Caco-2 (cell line): ENCODE results near the gene MRPL50. TPM values are rescaled to one million over a fixed set of nuclear protein-coding genes. Genes with fewer than 3 reads are reported as not detected.

Experiments
- BruUV-seq: library from RNA; stranded (reverse); fragments of 400-500 nt; replicated peaks from 2 replicates; lab custom pipeline; 2021; lab: Mats Ljungman, UMichigan
- CTCF ChIA-PET: fragments of 300-600 bp; sonication (Branson Sonifier 250); formaldehyde crosslinking; loops from one replicate; lab custom pipeline; 2022; ENCODE audit warnings: antibody characterized with exemption; lab: Charles Lee
- POLR2A ChIA-PET: fragments of 300-600 bp; sonication (Branson Sonifier 250); formaldehyde crosslinking; loops from one replicate; lab custom pipeline; 2022; ENCODE audit warnings: antibody characterized with exemption; lab: Charles Lee
- DNase-seq, 2 experiments: peaks; one replicate each; pipeline versions ENCODE4 v3.0.0 to v3.0.0-alpha.2; 2020 to 2022
- H3K27me3 ChIP-seq: replicated peaks from 2 replicates; pipeline ENCODE4 v1.6.0; 2011; ENCODE audit warnings: low read length; ENCODE audit not compliant: control insufficient read depth, insufficient read depth
- H3K36me3 ChIP-seq: 2 replicates; pipeline ENCODE4 v1.5.1; 2011; ENCODE audit warnings: low read length; ENCODE audit not compliant: control insufficient read depth, insufficient read depth
- H3K4me1 ChIP-seq: fragments of 250-450 bp; sonication (Bioruptor Pico); 2 replicates; pipeline ENCODE4 v1.5.1; 2020; ENCODE audit warnings: mild to moderate bottlenecking
- H3K4me3 ChIP-seq: 2 replicates; pipeline ENCODE4 v1.5.1; 2011; ENCODE audit warnings: low read depth, mild to moderate bottlenecking, control low read depth, low read length
- H3K9me3 ChIP-seq: fragments of 250-450 bp; sonication (Bioruptor Pico); 2 replicates; pipeline ENCODE4 v1.5.1; 2020; ENCODE audit warnings: mild to moderate bottlenecking, moderate library complexity
- H3K27ac Mint-ChIP-seq: one replicate; pipeline ENCODE4 v1.8.0; 2022; ENCODE audit warnings: mixed read lengths; ENCODE audit not compliant: unreplicated experiment
- H3K27me3 Mint-ChIP-seq: one replicate; pipeline ENCODE4 v1.8.0; 2022; ENCODE audit warnings: mixed read lengths; ENCODE audit not compliant: insufficient read depth, unreplicated experiment
- H3K36me3 Mint-ChIP-seq: one replicate; pipeline ENCODE4 v1.8.0; 2022; ENCODE audit warnings: mild to moderate bottlenecking, mixed read lengths; ENCODE audit not compliant: insufficient read depth, unreplicated experiment
- H3K4me1 Mint-ChIP-seq: one replicate; pipeline ENCODE4 v1.8.0; 2022; ENCODE audit warnings: low read depth, mixed read lengths; ENCODE audit not compliant: unreplicated experiment
- H3K4me3 Mint-ChIP-seq: one replicate; pipeline ENCODE4 v1.8.0; 2022; ENCODE audit warnings: mild to moderate bottlenecking, moderate library complexity, mixed read lengths; ENCODE audit not compliant: unreplicated experiment
- H3K9me3 Mint-ChIP-seq: one replicate; pipeline ENCODE4 v1.8.0; 2022; ENCODE audit warnings: mixed read lengths; ENCODE audit not compliant: unreplicated experiment
- CTCF ChIP-seq, 2 experiments: fragments of 200-600 bp in 1 of 2; IDR thresholded peaks; 1 replicate in 1 of 2; 2 replicates in 1 of 2; pipeline versions ENCODE4 v1.5.1 to v1.8.0; 2011 to 2022; ENCODE audit warnings: antibody characterized with exemption in 1 of 2, control low read depth in 1 of 2, inconsistent platforms in 1 of 2, low read depth in 1 of 2, low read length in 1 of 2, mild to moderate bottlenecking in 1 of 2, moderate library complexity in 1 of 2; ENCODE audit not compliant: insufficient read depth in 1 of 2, severe bottlenecking in 1 of 2, unreplicated experiment in 1 of 2
- intact Hi-C: fragments of 100-400 bp; cut with micrococcal nuclease; formaldehyde crosslinking; loops from one replicate; pipeline ENCODE4 v1.10.0; 2022; ENCODE audit not compliant: unreplicated experiment
- total RNA-seq: library from RNA; stranded (reverse); gene quantifications from 2 replicates; pipeline ENCODE4 v1.2.3, GENCODE V29; 2022

The MRPL50 gene
- total RNA-seq, 1 experiment from 2014 or later = 15.6 TPM

GRCh38 chr9:101399643-101399970 lies 1.2 kb upstream of the MRPL50 start:
- intact Hi-C loops = loop anchor here (2.0 kb wide), 1 partner anchor 49 kb away; no protein-coding TSS in a partner anchor
- peak overlapping the region; percentile 97 for H3K27ac Mint-ChIP-seq

GRCh38 chr9:101398930-101399642 lies 668 bp upstream of the MRPL50 start:
- BruUV-seq = no TSS peak
- CTCF ChIA-PET = interaction anchor here (0.7 to 1.4 kb wide), 3 partner anchors 10 to 60 kb away, joined by 4 to 11 read pairs (median 5); no protein-coding TSS in a partner anchor
- H3K36me3 ChIP-seq = peaks cover 2% of the 10 kb centered on the region; the same call in 1 of the 2 replicates

More at GRCh38 chr9:101399643-101399970, 1.2 kb upstream of the MRPL50 start:
- Mint-ChIP-seq H3K9me3 (peaks cover 42% of the 10 kb centered on the region), H3K36me3 (peaks cover 82% of the 10 kb centered on the region), H3K4me3 (peak overlapping the region; percentile 97), H3K27me3 (no peaks in the 10 kb centered on the region), H3K4me1 (peaks cover 19% of the 10 kb centered on the region)
- ChIA-PET CTCF (no interaction called here), POLR2A (no interaction called here)
- Histone ChIP-seq H3K4me1 (peaks cover 4% of the 10 kb centered on the region; the same call in 1 of the 2 replicates), H3K4me3 (peak overlapping the region; percentile 45), H3K9me3 (peaks cover 5% of the 10 kb centered on the region; the same call in 1 of the 2 replicates), H3K36me3 (0 out of 2 replicates have a peak, but pooled peaks cover 2% of the 10 kb centered on the region), H3K27me3 (no peaks in the 10 kb centered on the region)
- DNase-seq = no peak
- no TSS peak for BruUV-seq
- no peak for TF ChIP-seq CTCF (IDR thresholded peaks at IDR 0.05; ENCODE audit: insufficient read depth in 1 of 2, low read depth in 1 of 2, low read length in 1 of 2, severe bottlenecking in 1 of 2, unreplicated experiment in 1 of 2)

More at GRCh38 chr9:101398930-101399642, 668 bp upstream of the MRPL50 start:
- H3K4me3 ChIP-seq = peak overlapping the region; percentile 45
- H3K4me1 Mint-ChIP-seq = peaks cover 19% of the 10 kb centered on the region
- POLR2A ChIA-PET = interaction anchor here (0.7 to 1.0 kb wide), 6 partner anchors 10 to 135 kb away, joined by 3 to 13 read pairs (median 6); partner anchors contain the start of gene RNF20
- H3K27me3 ChIP-seq = no peaks in the 10 kb centered on the region
- intact Hi-C loops = loop anchor here (1.0 to 2.0 kb wide), 5 partner anchors 33 to 134 kb away; partner anchors contain the start of gene RNF20
- peak overlapping the region; percentile 97 for H3K27ac Mint-ChIP-seq
- no peak for DNase-seq
- TF ChIP-seq CTCF (IDR thresholded peaks at IDR 0.05; ENCODE audit: insufficient read depth in 1 of 2, low read depth in 1 of 2, low read length in 1 of 2, severe bottlenecking in 1 of 2, unreplicated experiment in 1 of 2) = no peak
- peak overlapping the region; percentile 97 for H3K4me3 Mint-ChIP-seq
- H3K36me3 Mint-ChIP-seq = peaks cover 82% of the 10 kb centered on the region
- no peaks in the 10 kb centered on the region for H3K27me3 Mint-ChIP-seq
- H3K9me3 Mint-ChIP-seq = peaks cover 44% of the 10 kb centered on the region
- peaks cover 5% of the 10 kb centered on the region; the same call in 1 of the 2 replicates for H3K9me3 ChIP-seq
- H3K4me1 ChIP-seq = peaks cover 4% of the 10 kb centered on the region; the same call in 1 of the 2 replicates
